IMR-90 (cell line): Measurements from ENCODE around the gene RANBP9.

Source experiments
- POLR2A ChIP-seq: IDR thresholded peaks from 2 replicates; pipeline ENCODE4 v1.6.1; 2012; ENCODE audit warnings: mild to moderate bottlenecking, low read depth, low read length
- RFX5 ChIP-seq: IDR thresholded peaks from 2 replicates; pipeline ENCODE4 v1.8.0; 2012; ENCODE audit warnings: low read depth, mild to moderate bottlenecking, low read length, moderate library complexity
- SMC3 ChIP-seq: fragments of 150-350 bp; IDR thresholded peaks from 2 replicates; pipeline ENCODE4 v1.6.1; 2016; ENCODE audit warnings: low read depth, mild to moderate bottlenecking, antibody characterized with exemption, low read length, moderate library complexity
- TF ChIP-seq, protein P1 (sequence below): conservative IDR thresholded peaks from 2 replicates; pipeline ENCODE4 v1.5.1; 2012; ENCODE audit warnings: mild to moderate bottlenecking, low read depth, low read length, improper control_type of control experiment

DNA sequence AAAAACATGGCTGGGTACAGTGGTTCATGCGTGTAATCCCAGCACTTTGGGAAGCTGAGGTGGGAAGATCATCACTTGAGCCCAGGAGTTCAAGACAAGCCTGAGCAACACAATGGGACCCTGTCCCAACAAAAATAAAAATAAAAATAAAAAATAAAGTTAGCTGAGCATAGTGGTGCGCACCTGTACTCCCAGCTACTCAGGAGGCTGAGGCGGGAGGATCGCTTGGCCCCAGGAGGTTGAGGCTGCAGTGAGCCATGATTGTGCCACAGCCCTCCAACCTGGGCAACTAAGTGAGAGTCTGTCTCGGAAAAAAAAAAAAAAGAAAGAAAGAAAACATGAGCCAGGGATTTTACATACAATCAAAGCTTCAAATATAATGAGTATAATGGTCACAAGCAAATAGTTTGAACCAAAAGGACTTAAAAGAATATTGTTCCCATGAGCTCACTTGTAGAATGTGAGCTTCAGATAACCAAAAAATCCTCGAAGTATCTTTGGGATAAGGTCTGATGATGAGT lies 31.1 kb downstream of the RANBP9 start:
- TF ChIP-seq, protein P1, sequence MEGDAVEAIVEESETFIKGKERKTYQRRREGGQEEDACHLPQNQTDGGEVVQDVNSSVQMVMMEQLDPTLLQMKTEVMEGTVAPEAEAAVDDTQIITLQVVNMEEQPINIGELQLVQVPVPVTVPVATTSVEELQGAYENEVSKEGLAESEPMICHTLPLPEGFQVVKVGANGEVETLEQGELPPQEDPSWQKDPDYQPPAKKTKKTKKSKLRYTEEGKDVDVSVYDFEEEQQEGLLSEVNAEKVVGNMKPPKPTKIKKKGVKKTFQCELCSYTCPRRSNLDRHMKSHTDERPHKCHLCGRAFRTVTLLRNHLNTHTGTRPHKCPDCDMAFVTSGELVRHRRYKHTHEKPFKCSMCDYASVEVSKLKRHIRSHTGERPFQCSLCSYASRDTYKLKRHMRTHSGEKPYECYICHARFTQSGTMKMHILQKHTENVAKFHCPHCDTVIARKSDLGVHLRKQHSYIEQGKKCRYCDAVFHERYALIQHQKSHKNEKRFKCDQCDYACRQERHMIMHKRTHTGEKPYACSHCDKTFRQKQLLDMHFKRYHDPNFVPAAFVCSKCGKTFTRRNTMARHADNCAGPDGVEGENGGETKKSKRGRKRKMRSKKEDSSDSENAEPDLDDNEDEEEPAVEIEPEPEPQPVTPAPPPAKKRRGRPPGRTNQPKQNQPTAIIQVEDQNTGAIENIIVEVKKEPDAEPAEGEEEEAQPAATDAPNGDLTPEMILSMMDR, result no peak
- TF ChIP-seq POLR2A, result no peak
- TF ChIP-seq RFX5, result no peak
- no peak for TF ChIP-seq SMC3
